ENCODE results near the gene SNX10. TPM values are rescaled to one million over a fixed set of nuclear protein-coding genes. Genes with fewer than 3 reads are reported as not detected.

SNX10 gene
- total RNA-seq, 4 donors from 2014 or later, result 0.87 to 5.2 (median 2.0) TPM

DNA sequence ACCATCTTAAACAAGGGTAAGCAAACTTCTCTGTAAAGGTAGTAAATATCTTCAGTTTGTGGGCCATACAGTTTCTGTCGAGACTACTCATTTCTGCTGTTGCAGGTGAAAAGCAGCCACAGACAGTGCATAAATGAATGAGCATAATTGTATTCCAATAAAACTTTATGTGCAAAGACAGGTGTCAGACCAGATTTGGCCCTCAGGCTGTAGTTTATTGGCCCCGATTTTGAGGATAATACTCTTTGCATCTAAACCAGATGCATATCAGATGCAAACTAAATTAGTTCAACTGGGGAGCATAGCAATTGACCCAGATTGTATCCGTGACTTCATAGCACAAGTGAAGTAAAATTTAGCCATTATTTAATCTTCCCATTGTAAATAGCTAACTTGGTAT is 70.0 kb downstream of the SNX10 start:
- TF ChIP-seq, protein P1, sequence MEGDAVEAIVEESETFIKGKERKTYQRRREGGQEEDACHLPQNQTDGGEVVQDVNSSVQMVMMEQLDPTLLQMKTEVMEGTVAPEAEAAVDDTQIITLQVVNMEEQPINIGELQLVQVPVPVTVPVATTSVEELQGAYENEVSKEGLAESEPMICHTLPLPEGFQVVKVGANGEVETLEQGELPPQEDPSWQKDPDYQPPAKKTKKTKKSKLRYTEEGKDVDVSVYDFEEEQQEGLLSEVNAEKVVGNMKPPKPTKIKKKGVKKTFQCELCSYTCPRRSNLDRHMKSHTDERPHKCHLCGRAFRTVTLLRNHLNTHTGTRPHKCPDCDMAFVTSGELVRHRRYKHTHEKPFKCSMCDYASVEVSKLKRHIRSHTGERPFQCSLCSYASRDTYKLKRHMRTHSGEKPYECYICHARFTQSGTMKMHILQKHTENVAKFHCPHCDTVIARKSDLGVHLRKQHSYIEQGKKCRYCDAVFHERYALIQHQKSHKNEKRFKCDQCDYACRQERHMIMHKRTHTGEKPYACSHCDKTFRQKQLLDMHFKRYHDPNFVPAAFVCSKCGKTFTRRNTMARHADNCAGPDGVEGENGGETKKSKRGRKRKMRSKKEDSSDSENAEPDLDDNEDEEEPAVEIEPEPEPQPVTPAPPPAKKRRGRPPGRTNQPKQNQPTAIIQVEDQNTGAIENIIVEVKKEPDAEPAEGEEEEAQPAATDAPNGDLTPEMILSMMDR (IDR thresholded peaks at IDR 0.05), result no peak
- TF ChIP-seq POLR2A (IDR thresholded peaks at IDR 0.05) (no peak), POLR2AphosphoS5 (IDR thresholded peaks at IDR 0.05) (no peak), EP300 (IDR thresholded peaks at IDR 0.05) (no peak)
- 80% methylated on average over 3 of the region's 3 CpGs for WGBS
- H3K27me3 ChIP-seq, result peaks cover 3% of the 10 kb centered on the region
- H3K36me3 ChIP-seq, result no peaks in the 10 kb centered on the region
- peaks cover 4% of the 10 kb centered on the region for H3K4me1 ChIP-seq
- no peak for DNase-seq (ENCODE audit: low spot score in 2 of 2)
- no peak overlapping the region for H3K27ac ChIP-seq
- no peak overlapping the region for H3K4me3 ChIP-seq
- H3K9me3 ChIP-seq, result no peaks in the 10 kb centered on the region

DNA sequence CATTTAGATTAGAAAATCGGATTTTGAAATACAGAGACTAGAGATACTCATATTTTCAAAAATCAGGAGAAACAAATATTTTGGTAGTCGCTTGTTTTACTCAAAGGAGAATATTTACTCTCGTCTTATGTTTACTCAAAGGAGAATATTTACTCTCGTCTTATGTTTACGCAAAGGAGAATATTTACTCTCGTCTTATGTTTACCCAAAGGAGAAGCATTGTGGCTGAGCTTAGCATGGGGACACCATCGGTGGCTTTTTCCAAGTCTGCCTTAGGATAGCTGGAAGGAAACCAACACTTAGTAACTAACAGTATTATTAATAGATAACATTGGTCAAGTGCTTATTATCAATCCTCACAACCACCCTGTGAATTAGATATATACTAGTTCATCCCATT is 71.8 kb downstream of the SNX10 start:
- WGBS, result 92% methylated on average over 7 of the region's 7 CpGs

DNA sequence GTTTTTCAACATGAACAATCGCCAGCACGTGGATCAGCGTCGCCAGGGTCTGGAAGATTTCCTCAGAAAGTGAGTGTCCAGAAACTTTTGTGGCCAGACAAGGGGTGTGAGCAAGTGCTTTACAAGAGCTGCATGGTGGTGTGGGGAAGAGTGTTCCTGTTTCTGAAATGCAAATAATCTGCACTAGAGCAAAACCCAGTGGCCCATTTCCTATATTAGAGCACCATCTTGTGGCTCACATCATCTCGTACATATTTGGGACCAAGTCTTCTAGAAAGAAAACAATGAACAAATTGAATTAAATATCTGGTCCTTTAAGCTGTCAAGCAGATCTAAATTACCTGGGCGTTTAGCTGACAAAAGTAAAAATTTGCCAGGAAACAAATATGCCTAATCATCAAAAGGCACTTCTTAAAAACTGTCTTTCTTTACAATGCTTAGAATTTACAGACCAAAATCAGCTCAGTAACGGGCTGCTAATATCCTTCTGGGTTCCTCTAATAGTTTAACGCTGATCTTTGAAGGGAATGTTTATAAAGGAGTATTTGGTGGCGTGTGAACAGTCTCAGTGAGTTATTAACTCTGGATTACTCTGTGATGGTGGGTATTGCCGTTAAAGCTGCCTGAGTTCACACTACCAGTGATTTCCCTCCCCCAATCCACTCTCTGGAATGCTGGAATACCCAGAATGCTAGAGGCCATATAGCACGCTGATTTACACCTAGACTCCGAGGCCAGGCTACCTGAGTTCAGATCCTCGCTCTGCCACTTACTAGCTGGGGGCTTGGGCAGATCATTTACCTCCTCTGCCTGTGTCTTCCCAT is 73.6 kb downstream of the SNX10 start:
- peaks cover 17% of the 10 kb centered on the region for H3K27me3 ChIP-seq
- H3K27ac ChIP-seq, result no peak overlapping the region
- DNase-seq (ENCODE audit: low spot score in 2 of 2), result no peak
- peaks cover 4% of the 10 kb centered on the region for H3K4me1 ChIP-seq
- TF ChIP-seq, protein P1 (IDR thresholded peaks at IDR 0.05), result peak; percentile 57 to 76
- no peak for TF ChIP-seq EP300 (IDR thresholded peaks at IDR 0.05)
- TF ChIP-seq POLR2A (IDR thresholded peaks at IDR 0.05), result no peak
- no peak for TF ChIP-seq POLR2AphosphoS5 (IDR thresholded peaks at IDR 0.05)
- no peaks in the 10 kb centered on the region for H3K36me3 ChIP-seq
- H3K4me3 ChIP-seq, result no peak overlapping the region
- H3K9me3 ChIP-seq, result no peaks in the 10 kb centered on the region
- WGBS, result 30% methylated on average over 13 of the region's 13 CpGs

More for the DNA sequence above, 71.8 kb downstream of the SNX10 start:
- TF ChIP-seq EP300 (IDR thresholded peaks at IDR 0.05) (no peak), POLR2AphosphoS5 (IDR thresholded peaks at IDR 0.05) (no peak), POLR2A (IDR thresholded peaks at IDR 0.05) (no peak)
- TF ChIP-seq, protein P1 (IDR thresholded peaks at IDR 0.05), result no peak
- Histone ChIP-seq H3K27me3 (peaks cover 13% of the 10 kb centered on the region), H3K4me1 (peaks cover 4% of the 10 kb centered on the region), H3K4me3 (no peak overlapping the region), H3K36me3 (no peaks in the 10 kb centered on the region), H3K27ac (no peak overlapping the region), H3K9me3 (no peaks in the 10 kb centered on the region)
- no peak for DNase-seq (ENCODE audit: low spot score in 2 of 2)

DNA sequence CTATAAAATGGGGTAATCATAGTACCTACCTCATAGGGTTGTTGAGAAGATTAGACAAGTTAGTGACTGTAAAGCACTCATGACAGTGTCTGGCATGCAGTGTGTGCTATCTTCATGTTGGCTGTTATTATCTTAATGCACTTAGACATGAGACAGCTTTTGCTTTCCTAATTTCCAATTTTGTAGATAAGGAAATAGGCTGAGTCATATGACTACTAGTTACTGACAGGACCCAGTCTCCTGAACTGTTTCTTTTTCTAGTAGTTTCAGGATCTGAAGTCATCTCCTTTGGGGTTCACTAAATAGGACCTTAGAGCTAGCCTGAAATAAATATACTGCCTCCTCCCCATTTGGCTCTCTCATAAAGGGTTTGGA is 74.2 kb downstream of the SNX10 start:
- TF ChIP-seq, protein P1 (IDR thresholded peaks at IDR 0.05), result no peak
- TF ChIP-seq POLR2A (IDR thresholded peaks at IDR 0.05) (no peak), EP300 (IDR thresholded peaks at IDR 0.05) (no peak)
- no peaks in the 10 kb centered on the region for H3K36me3 ChIP-seq
- H3K27ac ChIP-seq, result no peak overlapping the region
- no peak for DNase-seq (ENCODE audit: low spot score in 2 of 2)
- no peak overlapping the region for H3K4me3 ChIP-seq
- H3K9me3 ChIP-seq, result no peaks in the 10 kb centered on the region
- peaks cover 23% of the 10 kb centered on the region for H3K27me3 ChIP-seq
- H3K4me1 ChIP-seq, result peaks cover 4% of the 10 kb centered on the region

DNA sequence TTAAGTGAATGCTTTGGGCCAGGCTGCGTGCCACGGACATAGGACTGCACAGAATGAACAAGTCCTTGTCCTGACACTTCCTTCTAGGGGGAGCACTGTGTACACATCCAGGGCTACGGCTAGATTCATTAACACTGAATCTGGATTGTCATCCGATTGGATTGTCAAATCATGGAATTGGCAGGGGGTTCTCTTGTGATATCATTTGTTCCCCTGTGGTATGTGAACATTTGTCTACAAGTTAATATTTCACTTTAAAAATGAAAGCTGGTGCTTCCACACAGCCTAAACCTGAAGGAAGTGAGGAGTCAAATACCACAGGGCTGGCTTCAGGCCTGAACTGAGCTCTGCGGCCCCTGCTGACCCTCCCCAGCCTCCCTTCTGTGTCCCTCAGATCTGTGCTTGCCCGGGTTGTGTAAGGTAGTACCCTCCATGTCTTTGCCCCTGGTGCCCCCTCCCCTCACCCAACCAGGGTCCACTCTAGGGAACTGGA is 75.6 kb downstream of the SNX10 start:
- Histone ChIP-seq H3K27ac (no peak overlapping the region), H3K4me1 (peaks cover 4% of the 10 kb centered on the region), H3K27me3 (peaks cover 37% of the 10 kb centered on the region), H3K36me3 (no peaks in the 10 kb centered on the region), H3K9me3 (no peaks in the 10 kb centered on the region), H3K4me3 (no peak overlapping the region)
- 89% methylated on average over 6 of the region's 6 CpGs for WGBS
- TF ChIP-seq, protein P1 (IDR thresholded peaks at IDR 0.05), result no peak
- TF ChIP-seq POLR2A (IDR thresholded peaks at IDR 0.05) (no peak), POLR2AphosphoS5 (IDR thresholded peaks at IDR 0.05) (no peak), EP300 (IDR thresholded peaks at IDR 0.05) (no peak)
- DNase-seq (ENCODE audit: low spot score in 2 of 2), result no peak

All from suprapubic skin (tissue), 4 donors.